Measurements from ENCODE around the gene TBC1D9B.

TBC1D9B gene

GRCh38 chr5:179868541-179868940 is 39.2 kb downstream of the TBC1D9B start:
- no peak for DNase-seq

- no peak for DNase-seq
These were observed 40.2 kb downstream of the TBC1D9B start for GRCh38 chr5:179867476-179867875.

GRCh38 chr5:179867079-179867465 is 40.6 kb downstream of the TBC1D9B start:
- DNase-seq = no peak

GRCh38 chr5:179866241-179867078 is 41.2 kb downstream of the TBC1D9B start:
- no peak for DNase-seq

GRCh38 chr5:179865491-179866240 is 42.0 kb downstream of the TBC1D9B start:
- DNase-seq = no peak

- DNase-seq = no peak
These were observed 43.0 kb downstream of the TBC1D9B start for GRCh38 chr5:179864686-179865085.

- no peak for DNase-seq
These were observed 44.1 kb downstream of the TBC1D9B start for GRCh38 chr5:179863449-179864085.

- DNase-seq = no peak
These were observed 44.8 kb downstream of the TBC1D9B start for GRCh38 chr5:179862891-179863290.

GRCh38 chr5:179862296-179862695 is 45.4 kb downstream of the TBC1D9B start:
- DNase-seq = no peak

GRCh38 chr5:179860301-179860700 is 47.4 kb downstream of the TBC1D9B start:
- no peak for DNase-seq

GRCh38 chr5:179858586-179859427 is 48.9 kb downstream of the TBC1D9B start, which contains the start of gene MRNIP:
MRNIP (minus strand) TSS chr5:179858817; CDS start chr5:179858796, 21 bp downstream.
- peak; percentile 94 for DNase-seq

- peak; percentile 51 for DNase-seq
These were observed 49.5 kb downstream of the TBC1D9B start for GRCh38 chr5:179858241-179858585.

- no peak for DNase-seq
These were observed 53.3 kb downstream of the TBC1D9B start for GRCh38 chr5:179854356-179854755.

- DNase-seq = no peak
These were observed 54.6 kb downstream of the TBC1D9B start for GRCh38 chr5:179852993-179853547.

GRCh38 chr5:179841621-179842020 is 66.1 kb downstream of the TBC1D9B start:
- DNase-seq = no peak

- no peak for DNase-seq
These were observed 66.9 kb downstream of the TBC1D9B start for GRCh38 chr5:179840766-179841165.

- no peak for DNase-seq
These were observed 67.4 kb downstream of the TBC1D9B start for GRCh38 chr5:179840321-179840720.

GRCh38 chr5:179839328-179840256 is 68.1 kb downstream of the TBC1D9B start:
- DNase-seq = no peak

GRCh38 chr5:179837076-179838011 is 70.4 kb downstream of the TBC1D9B start:
- no peak for DNase-seq

Measured in DMS79 treated with DMSO at 0.1 percent for 48 hours (cell line).